B cell (primary cell): ENCODE results near the gene RNLS.

Experiments used
- CTCF ChIP-seq: fragments of 200-600 bp; IDR thresholded peaks from one replicate; pipeline ENCODE4 v1.8.0; 2022; ENCODE audit warnings: antibody characterized with exemption, mild to moderate bottlenecking
- EZH2 ChIP-seq: IDR thresholded peaks from 2 replicates; pipeline ENCODE4 v1.6.1; 2012; ENCODE audit warnings: borderline replicate concordance, low read depth, mild to moderate bottlenecking, moderate library complexity, low read length; ENCODE audit not compliant: insufficient read depth, poor library complexity, severe bottlenecking

GRCh38 chr10:88343761-88344484, 239.2 kb downstream of the RNLS start:
- no peak for TF ChIP-seq CTCF
- TF ChIP-seq EZH2: no peak
